Gastroesophageal sphincter (tissue), 3 donors: ENCODE measurements around the gene BICD1.

Experiments used
- CTCF ChIP-seq, 4 experiments: fragments of 200-600 bp in 2 of 4; fragments of 450-650 bp in 2 of 4; sonication (generic) in 1 of 4; IDR thresholded peaks; one replicate each; pipeline ENCODE4 v1.5.1; 2017 to 2019; ENCODE audit warnings: antibody characterized with exemption in 4 of 4, mild to moderate bottlenecking in 2 of 4, moderate library complexity in 2 of 4
- POLR2A ChIP-seq, 2 donors: fragments of 450-650 bp; IDR thresholded peaks; one replicate each; pipeline ENCODE4 v1.6.1; 2017; ENCODE audit warnings: antibody characterized with exemption in 2 of 2, mild to moderate bottlenecking in 2 of 2, moderate library complexity in 1 of 2

- TF ChIP-seq POLR2A (IDR thresholded peaks at IDR 0.05) (no peak), CTCF (IDR thresholded peaks at IDR 0.05) (no peak)
These were observed 288.4 kb downstream of the BICD1 start for GRCh38 chr12:32395026-32395425.
